PC-9 (cell line): ENCODE measurements around the gene UGT1A1. TPM values are rescaled to one million over a fixed set of nuclear protein-coding genes. Genes with fewer than 3 reads are reported as not detected.

Source experiments
- BruUV-seq: library from RNA; stranded (reverse); fragments of 400-500 nt; replicated peaks from 2 replicates; lab custom pipeline; 2021; lab: Mats Ljungman, UMichigan
- CTCF ChIA-PET: fragments of 300-600 bp; sonication (Branson Sonifier 250); formaldehyde crosslinking; loops from one replicate; lab custom pipeline; 2022; ENCODE audit warnings: antibody characterized with exemption; lab: Charles Lee
- POLR2A ChIA-PET: fragments of 300-600 bp; sonication (Branson Sonifier 250); formaldehyde crosslinking; loops from one replicate; lab custom pipeline; 2022; ENCODE audit warnings: antibody characterized with exemption; ENCODE audit not compliant: unreplicated experiment; lab: Charles Lee
- DNase-seq, 2 experiments: peaks; one replicate each; pipeline versions ENCODE4 v3.0.0 to v3.0.0-alpha.2; 2015 to 2022; ENCODE audit warnings: mixed read lengths in 1 of 2
- H2AFZ ChIP-seq: fragments of 200-600 bp; sonication (generic); 2 replicates; pipeline ENCODE4 v1.8.1; 2017; ENCODE audit warnings: antibody characterized with exemption
- H3F3A ChIP-seq: fragments of 200-600 bp; sonication (generic); 2 replicates; pipeline ENCODE4 v1.8.1; 2017; ENCODE audit warnings: antibody characterized with exemption, mild to moderate bottlenecking, low read depth; ENCODE audit not compliant: insufficient read depth
- H3K27ac ChIP-seq: fragments of 200-600 bp; sonication (generic); 2 replicates; pipeline ENCODE4 v1.6.1; 2016; ENCODE audit warnings: mixed run types
- H3K27me3 ChIP-seq: fragments of 200-600 bp; sonication (generic); 2 replicates; pipeline ENCODE4 v1.6.1; 2016; ENCODE audit warnings: low read depth, mixed run types; ENCODE audit not compliant: insufficient read depth
- H3K36me3 ChIP-seq: fragments of 200-600 bp; sonication (generic); 2 replicates; pipeline ENCODE4 v1.6.1; 2016; ENCODE audit warnings: low read depth, mixed run types
- H3K4me1 ChIP-seq: fragments of 200-600 bp; sonication (generic); replicated peaks from 2 replicates; pipeline ENCODE4 v1.6.1; 2016; ENCODE audit warnings: mixed run types; ENCODE audit not compliant: insufficient read depth
- H3K4me2 ChIP-seq: fragments of 200-600 bp; sonication (generic); 2 replicates; pipeline ENCODE4 v1.6.1; 2017; ENCODE audit warnings: mixed run types
- H3K4me3 ChIP-seq: fragments of 200-600 bp; sonication (generic); 2 replicates; pipeline ENCODE4 v1.6.1; 2016; ENCODE audit warnings: mixed run types
- H3K79me2 ChIP-seq: fragments of 200-600 bp; sonication (generic); 2 replicates; pipeline ENCODE4 v1.6.1; 2017; ENCODE audit warnings: low read depth, mixed run types
- H3K9me2 ChIP-seq: fragments of 200-600 bp; sonication (generic); 2 replicates; pipeline ENCODE4 v1.8.1; 2017; ENCODE audit warnings: mild to moderate bottlenecking; ENCODE audit not compliant: insufficient read depth
- H3K9me3 ChIP-seq: fragments of 200-600 bp; sonication (generic); 2 replicates; pipeline ENCODE4 v1.8.1; 2016; ENCODE audit warnings: low read depth; ENCODE audit not compliant: insufficient read depth
- H4K20me1 ChIP-seq: fragments of 200-600 bp; sonication (generic); 2 replicates; pipeline ENCODE4 v1.8.1; 2017; ENCODE audit not compliant: insufficient read depth
- EZH2 ChIP-seq: fragments of 200-600 bp; sonication (generic); IDR thresholded peaks from 2 replicates; pipeline ENCODE4 v1.8.0; 2017; ENCODE audit warnings: antibody characterized with exemption, low read depth
- intact Hi-C: fragments of 100-400 bp; cut with micrococcal nuclease; formaldehyde crosslinking; loops from one replicate; pipeline ENCODE4 v1.10.0; 2022; ENCODE audit not compliant: unreplicated experiment
- total RNA-seq: library from RNA; stranded (reverse); gene quantifications from 2 replicates; pipeline ENCODE4 v1.2.3, GENCODE V29; 2021
- TF ChIP-seq, protein P1 (sequence below): fragments of 200-600 bp; sonication (generic); conservative IDR thresholded peaks from 2 replicates; pipeline ENCODE4 v1.6.1; 2017; ENCODE audit warnings: mixed run types, antibody characterized with exemption, mild to moderate bottlenecking, moderate library complexity

Gene UGT1A1
- total RNA-seq, 1 experiment from 2014 or later = 64.8 TPM

DNA sequence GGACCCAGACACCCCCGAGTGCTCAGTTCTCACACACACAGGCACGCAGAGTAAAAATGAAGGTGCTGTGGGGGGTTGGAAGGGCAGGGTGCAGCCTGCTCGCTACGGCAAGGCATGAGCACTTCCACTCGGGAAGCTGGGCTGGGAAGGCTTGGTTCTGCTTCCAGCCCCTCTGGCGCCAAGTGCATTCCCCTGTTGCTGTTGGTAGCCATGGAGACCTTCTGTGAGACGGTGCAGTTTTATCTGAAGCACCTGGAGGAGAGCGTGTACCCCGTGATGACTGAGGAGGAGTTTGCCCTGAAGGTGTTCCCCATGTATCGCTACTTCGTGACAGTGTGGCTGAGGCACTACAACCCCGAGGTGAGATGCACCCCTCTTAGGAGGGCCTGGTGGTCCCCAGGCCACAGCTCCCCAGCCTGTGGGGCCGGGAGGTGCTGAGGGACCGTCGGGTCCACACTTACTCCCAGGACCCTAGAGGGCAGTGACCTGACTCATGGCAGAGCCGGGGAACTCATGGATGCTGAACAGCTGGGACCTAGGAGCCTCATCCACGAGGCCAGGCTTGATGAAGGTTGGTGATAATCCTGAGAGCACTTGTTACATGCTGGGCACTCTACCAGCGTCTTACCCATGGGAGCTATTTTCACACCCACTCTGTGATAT lies 33.5 kb downstream of the UGT1A1 start:
- Histone ChIP-seq H3K9me2 (no peaks in the 10 kb centered on the region), H3F3A (no peaks in the 10 kb centered on the region), H2AFZ (no peak overlapping the region), H3K4me3 (no peak overlapping the region), H3K4me2 (no peak overlapping the region), H3K4me1 (no peaks in the 10 kb centered on the region), H4K20me1 (no peaks in the 10 kb centered on the region), H3K36me3 (no peaks in the 10 kb centered on the region), H3K9me3 (no peaks in the 10 kb centered on the region), H3K79me2 (no peaks in the 10 kb centered on the region), H3K27me3 (no peaks in the 10 kb centered on the region), H3K27ac (no peak overlapping the region)
- TF ChIP-seq, protein P1, sequence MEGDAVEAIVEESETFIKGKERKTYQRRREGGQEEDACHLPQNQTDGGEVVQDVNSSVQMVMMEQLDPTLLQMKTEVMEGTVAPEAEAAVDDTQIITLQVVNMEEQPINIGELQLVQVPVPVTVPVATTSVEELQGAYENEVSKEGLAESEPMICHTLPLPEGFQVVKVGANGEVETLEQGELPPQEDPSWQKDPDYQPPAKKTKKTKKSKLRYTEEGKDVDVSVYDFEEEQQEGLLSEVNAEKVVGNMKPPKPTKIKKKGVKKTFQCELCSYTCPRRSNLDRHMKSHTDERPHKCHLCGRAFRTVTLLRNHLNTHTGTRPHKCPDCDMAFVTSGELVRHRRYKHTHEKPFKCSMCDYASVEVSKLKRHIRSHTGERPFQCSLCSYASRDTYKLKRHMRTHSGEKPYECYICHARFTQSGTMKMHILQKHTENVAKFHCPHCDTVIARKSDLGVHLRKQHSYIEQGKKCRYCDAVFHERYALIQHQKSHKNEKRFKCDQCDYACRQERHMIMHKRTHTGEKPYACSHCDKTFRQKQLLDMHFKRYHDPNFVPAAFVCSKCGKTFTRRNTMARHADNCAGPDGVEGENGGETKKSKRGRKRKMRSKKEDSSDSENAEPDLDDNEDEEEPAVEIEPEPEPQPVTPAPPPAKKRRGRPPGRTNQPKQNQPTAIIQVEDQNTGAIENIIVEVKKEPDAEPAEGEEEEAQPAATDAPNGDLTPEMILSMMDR = no peak
- TF ChIP-seq EZH2 = no peak
- no TSS peak for BruUV-seq
- intact Hi-C loops = no loop called here
- POLR2A ChIA-PET = no interaction called here
- DNase-seq = no peak
- CTCF ChIA-PET = no interaction called here

DNA sequence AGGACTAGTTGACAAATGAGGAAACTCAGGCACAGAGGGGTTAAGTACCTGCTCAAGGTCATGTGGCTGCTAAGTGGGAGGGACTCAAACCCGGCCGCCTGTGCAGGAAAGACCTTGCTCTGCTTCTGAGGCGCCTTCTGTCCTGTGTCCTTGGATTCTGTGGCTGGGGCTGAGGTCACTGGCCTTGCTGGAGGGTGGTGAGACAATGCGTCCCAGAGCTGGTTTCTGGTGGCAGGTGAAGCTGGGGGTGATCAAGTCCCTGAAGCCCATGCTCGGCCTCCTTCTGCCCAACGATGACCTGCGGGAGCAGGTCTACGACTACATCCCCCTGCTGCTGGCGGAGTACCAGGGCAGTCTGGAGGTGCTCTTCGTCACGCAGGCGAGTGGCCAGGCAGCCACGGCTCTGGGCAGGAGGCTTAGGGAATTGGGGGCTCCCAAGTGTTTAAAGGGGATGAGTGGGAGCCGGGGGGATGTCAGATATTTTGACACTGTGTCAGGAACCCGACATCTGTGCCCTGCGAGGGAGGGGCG lies 34.1 kb downstream of the UGT1A1 start:
- Histone ChIP-seq H3K27me3 (no peaks in the 10 kb centered on the region), H3K27ac (no peak overlapping the region), H3K9me3 (no peaks in the 10 kb centered on the region), H3F3A (no peaks in the 10 kb centered on the region), H3K79me2 (no peaks in the 10 kb centered on the region), H2AFZ (no peak overlapping the region), H3K9me2 (no peaks in the 10 kb centered on the region), H3K36me3 (no peaks in the 10 kb centered on the region), H3K4me2 (no peak overlapping the region), H3K4me3 (no peak overlapping the region), H3K4me1 (no peaks in the 10 kb centered on the region), H4K20me1 (no peaks in the 10 kb centered on the region)
- no TSS peak for BruUV-seq
- ChIA-PET CTCF (no interaction called here), POLR2A (no interaction called here)
- TF ChIP-seq, protein P1 = no peak
- no peak for TF ChIP-seq EZH2
- DNase-seq = no peak
- intact Hi-C loops = no loop called here

DNA sequence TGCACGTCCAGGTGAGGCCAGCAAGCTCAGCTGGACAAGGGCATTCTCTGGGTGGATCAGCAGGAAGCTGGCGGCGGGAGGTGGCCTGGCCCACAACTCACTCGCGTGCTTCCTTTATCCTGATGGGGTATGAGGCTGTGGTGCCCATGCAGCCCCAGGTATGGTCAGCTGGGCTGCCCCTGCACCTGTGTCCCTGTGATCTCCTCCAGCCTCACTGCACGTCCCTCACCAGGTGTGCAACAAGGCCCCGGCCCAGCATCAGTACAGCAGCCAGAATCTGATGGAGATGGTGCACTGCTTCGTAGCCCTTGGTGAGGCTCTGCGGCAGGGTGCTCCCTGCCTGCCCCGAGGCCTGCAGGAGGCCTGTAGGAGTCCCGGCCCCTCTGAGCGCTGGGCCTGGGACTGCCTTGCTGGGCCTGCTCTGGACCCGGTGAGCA lies 35.7 kb downstream of the UGT1A1 start:
- H3K27ac ChIP-seq = no peak overlapping the region
- peaks cover under 1% of the 10 kb centered on the region; the same call in 1 of the 2 replicates for H3K4me1 ChIP-seq
- no peak overlapping the region for H2AFZ ChIP-seq
- POLR2A ChIA-PET = no interaction called here
- no peaks in the 10 kb centered on the region for H3K36me3 ChIP-seq
- no peaks in the 10 kb centered on the region for H4K20me1 ChIP-seq
- H3K9me3 ChIP-seq = no peaks in the 10 kb centered on the region
- TF ChIP-seq EZH2 = no peak
- TF ChIP-seq, protein P1 = no peak
- CTCF ChIA-PET = no interaction called here
- no TSS peak for BruUV-seq
- DNase-seq = no peak
- H3K27me3 ChIP-seq = no peaks in the 10 kb centered on the region
- no peaks in the 10 kb centered on the region for H3F3A ChIP-seq
- intact Hi-C loops = no loop called here
- no peak overlapping the region for H3K4me2 ChIP-seq
- no peak overlapping the region for H3K4me3 ChIP-seq
- no peaks in the 10 kb centered on the region for H3K79me2 ChIP-seq
- H3K9me2 ChIP-seq = no peaks in the 10 kb centered on the region
